ENCODE results near the gene CTNNBIP1. TPM values are rescaled to one million over a fixed set of nuclear protein-coding genes. Genes with fewer than 3 reads are reported as not detected.
A peak's percentile ranks its signal among the peaks of the same experiment; 100 is the strongest.

CTNNBIP1 gene
- total and polyA plus RNA-seq, 9 of the 15 experiments (the other 6 are each of a cell fraction or from before 2014, with no cell fraction given), result 0.65 to 29.2 (median 14.7) TPM

GRCh38 chr1:9942939-9943788 is 33.1 kb upstream of the CTNNBIP1 start, which contains the start of the genes LZIC and NMNAT1 (continued):
- TF ChIP-seq ETV1 (tag; conservative IDR thresholded peaks at IDR 0.05; ENCODE audit: low read depth), result peak; percentile 95
- no peak for TF ChIP-seq EZH2 (IDR thresholded peaks at IDR 0.05; ENCODE audit: borderline replicate concordance, low read depth, low read length)
- no peak for TF ChIP-seq NR2F6 (CRISPR knock-in tag; IDR thresholded peaks at IDR 0.05)
- TF ChIP-seq SMARCC2 (IDR thresholded peaks at IDR 0.05; ENCODE audit: low read depth), result no peak
- TF ChIP-seq FOXA1 (IDR thresholded peaks at IDR 0.05; ENCODE audit: borderline replicate concordance), result no peak
- TF ChIP-seq ZFX (CRISPR knock-in tag; IDR thresholded peaks at IDR 0.05), result peak; percentile 100
- TF ChIP-seq CREB5 (CRISPR knock-in tag; IDR thresholded peaks at IDR 0.05), result no peak
- peak; percentile 67 for TF ChIP-seq LEF1 (IDR thresholded peaks at IDR 0.05)
- peak; percentile 84; the same call in 1 of the 2 replicates for TF ChIP-seq HINFP (tag; conservative IDR thresholded peaks at IDR 0.05; ENCODE audit: low read depth)
- TF ChIP-seq ZNF75A (CRISPR knock-in tag; IDR thresholded peaks at IDR 0.05), result no peak
- no peak for TF ChIP-seq NRF1 (conservative IDR thresholded peaks at IDR 0.05 in 1 of 2, IDR thresholded peaks at IDR 0.05 in 1 of 2)
- TF ChIP-seq NELFE (IDR thresholded peaks at IDR 0.05; ENCODE audit: insufficient read depth, insufficient read length), result no peak
- no peak for TF ChIP-seq CBX8 (IDR thresholded peaks at IDR 0.05; ENCODE audit: borderline replicate concordance, extremely low read depth, low read depth, low read length, poor library complexity, severe bottlenecking)
- TF ChIP-seq ZNF274 (IDR thresholded peaks at IDR 0.05; ENCODE audit: borderline replicate concordance, low read depth, low read length), result no peak
- 0 out of 2 replicates have a peak, but pooled peaks have one; percentile 7 for TF ChIP-seq ZNF408 (CRISPR knock-in tag; IDR thresholded peaks at IDR 0.05; ENCODE audit: low read depth)
- TF ChIP-seq MAFG (tag; conservative IDR thresholded peaks at IDR 0.05), result no peak
- TF ChIP-seq ZBTB12 (CRISPR knock-in tag; IDR thresholded peaks at IDR 0.05), result peak; percentile 78
- peak; percentile 85 for TF ChIP-seq ZBTB7A (IDR thresholded peaks at IDR 0.05; ENCODE audit: borderline replicate concordance, control insufficient read depth, low read depth, low read length)
- TF ChIP-seq CGGBP1 (CRISPR knock-in tag; IDR thresholded peaks at IDR 0.05), result peak; percentile 30; the same call in 1 of the 2 replicates
- TF ChIP-seq CBFA2T2 (conservative IDR thresholded peaks at IDR 0.05), result no peak
- no peak for TF ChIP-seq MBD1 (CRISPR knock-in tag; IDR thresholded peaks at IDR 0.05)
